Fibroblast of lung (primary cell): ENCODE measurements around the gene CACNA1F. TPM values are rescaled to one million over a fixed set of nuclear protein-coding genes. Genes with fewer than 3 reads are reported as not detected.

Source experiments
- DNase-seq, 2 donors: peaks; one replicate each; pipeline versions ENCODE4 v3.0.0 to v3.0.0-alpha.2; 2010; ENCODE audit warnings: low read depth in 2 of 2
- H2AFZ ChIP-seq: 2 replicates; pipeline ENCODE4 v1.5.1; 2012; ENCODE audit warnings: low read length, control low read depth, inconsistent platforms
- H3K27ac ChIP-seq: 2 replicates; pipeline ENCODE4 v1.5.1; 2011; ENCODE audit warnings: low read length, control low read depth; ENCODE audit not compliant: insufficient read depth
- H3K27me3 ChIP-seq: 2 replicates; pipeline ENCODE4 v1.5.1; 2011; ENCODE audit warnings: mild to moderate bottlenecking, low read length; ENCODE audit not compliant: control insufficient read depth, insufficient read depth
- H3K36me3 ChIP-seq: 2 replicates; pipeline ENCODE4 v1.5.1; 2011; ENCODE audit warnings: low read length; ENCODE audit not compliant: control insufficient read depth, insufficient read depth
- H3K4me1 ChIP-seq: 2 replicates; pipeline ENCODE4 v1.5.1; 2011; ENCODE audit warnings: low read length; ENCODE audit not compliant: control insufficient read depth, insufficient read depth; ENCODE audit errors: extremely low read depth
- H3K4me2 ChIP-seq: 2 replicates; pipeline ENCODE4 v1.5.1; 2011; ENCODE audit warnings: low read length, control low read depth; ENCODE audit not compliant: insufficient read depth; ENCODE audit errors: extremely low read depth
- H3K4me3 ChIP-seq, 4 experiments: fragments of 200-600 bp in 1 of 4; sonication (generic) in 1 of 4; replicated peaks in 1 of 4; 2 replicates each; pipeline ENCODE4 v1.5.1; 2011 to 2016; ENCODE audit warnings: low read length in 4 of 4, low read depth in 3 of 4, mild to moderate bottlenecking in 3 of 4, control low read depth in 2 of 4, inconsistent platforms in 1 of 4, mixed read lengths in 1 of 4; ENCODE audit not compliant: insufficient read depth in 1 of 4; ENCODE audit errors: control extremely low read depth in 1 of 4
- H3K79me2 ChIP-seq: 2 replicates; pipeline ENCODE4 v1.5.1; 2012; ENCODE audit warnings: mild to moderate bottlenecking, low read length, inconsistent platforms; ENCODE audit not compliant: control insufficient read depth, insufficient read depth
- H3K9ac ChIP-seq: 2 replicates; pipeline ENCODE4 v1.5.1; 2011; ENCODE audit warnings: mild to moderate bottlenecking, low read length, control low read depth; ENCODE audit not compliant: insufficient read depth
- H3K9me3 ChIP-seq: 2 replicates; pipeline ENCODE4 v1.5.1; 2012; ENCODE audit warnings: low read depth, low read length; ENCODE audit not compliant: control insufficient read depth, insufficient read depth
- H4K20me1 ChIP-seq: 2 replicates; pipeline ENCODE4 v1.5.1; 2011; ENCODE audit warnings: low read length; ENCODE audit not compliant: control insufficient read depth, insufficient read depth; ENCODE audit errors: extremely low read depth
- EZH2 ChIP-seq: IDR thresholded peaks from 2 replicates; pipeline ENCODE4 v1.5.1; 2012; ENCODE audit warnings: low read length, control low read depth, mild to moderate bottlenecking; ENCODE audit errors: missing control alignments
- polyA plus RNA-seq, 2 donors: library from polyadenylated mRNA; depleted of rRNA in 1 of 2; stranded (reverse) in 1 of 2; unstranded in 1 of 2; fragments of >200 nt; gene quantifications; 2 replicates each; pipeline ENCODE4 v1.2.1, GENCODE V29; 2011 to 2012; ENCODE audit warnings: missing spikeins in 1 of 2
- total RNA-seq: library from RNA; depleted of rRNA; stranded (reverse); fragments of >200 nt; gene quantifications from 2 replicates; pipeline ENCODE4 v1.2.1, GENCODE V29; 2014
- TF ChIP-seq, protein P1 (sequence below), 2 donors: IDR thresholded peaks in 1 of 2; conservative IDR thresholded peaks in 1 of 2; 1 replicate in 1 of 2; 2 replicates in 1 of 2; pipeline ENCODE4 v1.5.1; 2011 to 2012; ENCODE audit warnings: low read length in 2 of 2, control low read depth in 1 of 2, inconsistent platforms in 1 of 2, low read depth in 1 of 2, mild to moderate bottlenecking in 1 of 2

The CACNA1F gene
- total and polyA plus RNA-seq, 2 donors (not counting 1 experiment from before 2014, with no cell fraction given), result 0.17 TPM; not detected in 1

DNA sequence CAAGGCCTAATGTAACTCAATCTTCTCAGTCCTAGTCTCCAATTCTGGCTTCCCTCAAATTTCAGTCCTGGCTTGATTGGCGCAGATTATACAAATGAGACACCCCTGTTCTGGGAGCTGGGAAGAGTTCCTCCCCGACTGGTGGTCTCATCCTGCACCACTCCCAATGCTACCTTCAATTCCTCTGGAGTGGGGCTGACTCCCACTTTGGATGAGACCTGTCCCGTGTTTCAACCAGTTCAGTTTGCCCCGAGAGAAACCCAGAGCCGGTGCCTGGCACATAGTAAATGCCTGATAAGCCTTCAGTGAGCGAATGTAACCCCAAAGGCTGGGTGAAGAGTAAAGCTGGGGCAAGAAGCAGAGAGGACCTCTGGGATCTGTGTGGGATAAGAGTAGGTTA lies 29.1 kb downstream of the CACNA1F start:
- Histone ChIP-seq H3K4me3 (no peak overlapping the region), H4K20me1 (no peaks in the 10 kb centered on the region), H3K4me2 (no peak overlapping the region), H3K9me3 (no peaks in the 10 kb centered on the region), H3K27me3 (no peaks in the 10 kb centered on the region), H3K27ac (no peak overlapping the region), H3K79me2 (no peaks in the 10 kb centered on the region), H3K36me3 (no peaks in the 10 kb centered on the region), H2AFZ (no peak overlapping the region), H3K9ac (no peak overlapping the region), H3K4me1 (no peaks in the 10 kb centered on the region)
- DNase-seq, result no peak
- TF ChIP-seq, protein P1, sequence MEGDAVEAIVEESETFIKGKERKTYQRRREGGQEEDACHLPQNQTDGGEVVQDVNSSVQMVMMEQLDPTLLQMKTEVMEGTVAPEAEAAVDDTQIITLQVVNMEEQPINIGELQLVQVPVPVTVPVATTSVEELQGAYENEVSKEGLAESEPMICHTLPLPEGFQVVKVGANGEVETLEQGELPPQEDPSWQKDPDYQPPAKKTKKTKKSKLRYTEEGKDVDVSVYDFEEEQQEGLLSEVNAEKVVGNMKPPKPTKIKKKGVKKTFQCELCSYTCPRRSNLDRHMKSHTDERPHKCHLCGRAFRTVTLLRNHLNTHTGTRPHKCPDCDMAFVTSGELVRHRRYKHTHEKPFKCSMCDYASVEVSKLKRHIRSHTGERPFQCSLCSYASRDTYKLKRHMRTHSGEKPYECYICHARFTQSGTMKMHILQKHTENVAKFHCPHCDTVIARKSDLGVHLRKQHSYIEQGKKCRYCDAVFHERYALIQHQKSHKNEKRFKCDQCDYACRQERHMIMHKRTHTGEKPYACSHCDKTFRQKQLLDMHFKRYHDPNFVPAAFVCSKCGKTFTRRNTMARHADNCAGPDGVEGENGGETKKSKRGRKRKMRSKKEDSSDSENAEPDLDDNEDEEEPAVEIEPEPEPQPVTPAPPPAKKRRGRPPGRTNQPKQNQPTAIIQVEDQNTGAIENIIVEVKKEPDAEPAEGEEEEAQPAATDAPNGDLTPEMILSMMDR (conservative IDR thresholded peaks at IDR 0.05 in 1 of 2, IDR thresholded peaks at IDR 0.05 in 1 of 2; ENCODE audit: low read depth in 1 of 2, low read length in 2 of 2), result no peak
- no peak for TF ChIP-seq EZH2

DNA sequence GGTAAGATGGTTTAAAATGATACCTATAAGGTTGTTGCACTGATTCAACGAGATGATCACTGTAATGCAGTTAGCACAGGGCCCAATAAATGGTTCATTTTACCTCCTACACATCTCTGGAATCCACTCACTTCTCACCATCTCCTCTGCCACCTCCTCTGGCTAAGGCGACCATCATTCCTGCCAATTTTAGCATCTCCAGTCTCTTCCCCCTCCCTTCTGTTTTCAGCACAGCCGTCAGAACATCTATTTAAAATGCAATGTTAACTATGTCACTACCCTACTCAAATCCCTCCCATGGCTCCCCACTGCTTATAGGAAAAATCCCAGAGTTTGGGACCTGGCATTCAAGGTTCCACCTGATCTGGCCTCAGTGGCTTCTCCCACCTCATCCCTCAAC lies 29.6 kb downstream of the CACNA1F start:
- Histone ChIP-seq H3K4me3 (no peak overlapping the region), H3K79me2 (no peaks in the 10 kb centered on the region), H3K36me3 (no peaks in the 10 kb centered on the region), H2AFZ (no peak overlapping the region), H3K27ac (no peak overlapping the region), H3K4me1 (no peaks in the 10 kb centered on the region), H3K9me3 (no peaks in the 10 kb centered on the region), H3K9ac (no peak overlapping the region), H3K27me3 (no peaks in the 10 kb centered on the region), H4K20me1 (no peaks in the 10 kb centered on the region), H3K4me2 (no peak overlapping the region)
- DNase-seq, result no peak
- TF ChIP-seq, protein P1 (conservative IDR thresholded peaks at IDR 0.05 in 1 of 2, IDR thresholded peaks at IDR 0.05 in 1 of 2; ENCODE audit: low read depth in 1 of 2, low read length in 2 of 2), result no peak
- TF ChIP-seq EZH2, result no peak

DNA sequence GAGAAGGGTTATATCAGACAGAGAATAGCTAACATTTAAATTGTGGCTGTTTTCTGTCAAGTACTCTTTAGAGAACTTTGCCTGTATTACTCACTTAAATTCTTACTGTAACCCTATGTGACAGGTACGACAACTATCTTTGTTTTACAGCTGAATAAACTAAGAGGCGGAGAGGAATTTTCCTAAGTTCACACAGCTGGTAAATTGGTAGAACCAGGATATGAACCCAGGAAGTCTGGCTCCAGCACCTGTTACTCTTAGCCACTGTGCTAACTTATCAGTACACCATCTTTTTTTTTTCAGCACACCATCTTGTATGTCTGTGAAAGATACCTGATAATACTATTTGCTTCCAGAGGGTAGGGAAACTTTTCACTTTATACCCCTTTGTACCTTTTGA lies 31.1 kb downstream of the CACNA1F start:
- no peak for TF ChIP-seq EZH2
- TF ChIP-seq, protein P1 (conservative IDR thresholded peaks at IDR 0.05 in 1 of 2, IDR thresholded peaks at IDR 0.05 in 1 of 2; ENCODE audit: low read depth in 1 of 2, low read length in 2 of 2), result no peak
- DNase-seq, result no peak

More for the DNA sequence above, 31.1 kb downstream of the CACNA1F start:
- Histone ChIP-seq H3K27ac (no peak overlapping the region), H3K27me3 (no peaks in the 10 kb centered on the region), H2AFZ (no peak overlapping the region), H3K9ac (no peak overlapping the region), H3K9me3 (no peaks in the 10 kb centered on the region), H3K79me2 (no peaks in the 10 kb centered on the region), H3K4me3 (no peak overlapping the region), H3K4me2 (no peak overlapping the region), H3K4me1 (no peaks in the 10 kb centered on the region), H3K36me3 (no peaks in the 10 kb centered on the region), H4K20me1 (no peaks in the 10 kb centered on the region)
